ENCODE data around the gene ANO6.

The ANO6 gene

GRCh38 chr12:45475594-45475993, 259.7 kb downstream of the ANO6 start:
- TF ChIP-seq CTCF (IDR thresholded peaks at IDR 0.05; ENCODE audit: extremely low read depth, insufficient read depth, missing control alignments): no peak
- no peak for DNase-seq (ENCODE audit: low spot score)
- in situ Hi-C loops (cut with MboI; ENCODE audit: low pct_unique_long_range_greater_than_20kb, low sequenced_read_pairs, unreplicated experiment): no loop called here

GRCh38 chr12:45477526-45477925, 261.6 kb downstream of the ANO6 start:
- no peak for DNase-seq (ENCODE audit: low spot score)
- TF ChIP-seq CTCF (IDR thresholded peaks at IDR 0.05; ENCODE audit: extremely low read depth, insufficient read depth, missing control alignments): no peak
- in situ Hi-C loops (cut with MboI; ENCODE audit: low pct_unique_long_range_greater_than_20kb, low sequenced_read_pairs, unreplicated experiment): no loop called here

GRCh38 chr12:45478931-45479330, 263.0 kb downstream of the ANO6 start:
- no peak for DNase-seq (ENCODE audit: low spot score)
- in situ Hi-C loops (cut with MboI; ENCODE audit: low pct_unique_long_range_greater_than_20kb, low sequenced_read_pairs, unreplicated experiment): no loop called here
- no peak for TF ChIP-seq CTCF (IDR thresholded peaks at IDR 0.05; ENCODE audit: extremely low read depth, insufficient read depth, missing control alignments)

GRCh38 chr12:45481746-45482145, 265.9 kb downstream of the ANO6 start:
- TF ChIP-seq CTCF (IDR thresholded peaks at IDR 0.05; ENCODE audit: extremely low read depth, insufficient read depth, missing control alignments): no peak
- no peak for DNase-seq (ENCODE audit: low spot score)
- in situ Hi-C loops (cut with MboI; ENCODE audit: low pct_unique_long_range_greater_than_20kb, low sequenced_read_pairs, unreplicated experiment): no loop called here

- in situ Hi-C loops (cut with MboI; ENCODE audit: low pct_unique_long_range_greater_than_20kb, low sequenced_read_pairs, unreplicated experiment): no loop called here
- no peak for DNase-seq (ENCODE audit: low spot score)
- TF ChIP-seq CTCF (IDR thresholded peaks at IDR 0.05; ENCODE audit: extremely low read depth, insufficient read depth, missing control alignments): no peak
These were observed 267.7 kb downstream of the ANO6 start for GRCh38 chr12:45483571-45483970.

Measured in GM13977 (cell line).